Fibroblast of the aortic adventitia (primary cell): ENCODE data around the gene ST3GAL6. TPM values are rescaled to one million over a fixed set of nuclear protein-coding genes. Genes with fewer than 3 reads are reported as not detected.
"Not testable (repeated sequence)": the region's sequence is repeated elsewhere in the genome, so short reads cannot be mapped to it uniquely, and the experiment has no call there.

ENCODE experiments used
- DNase-seq: peaks from one replicate; pipeline ENCODE4 v3.0.0-alpha.2; 2010; ENCODE audit warnings: low read depth
- H3K4me3 ChIP-seq: 2 replicates; pipeline ENCODE4 v1.5.1; 2011; ENCODE audit warnings: low read depth, mild to moderate bottlenecking, control low read depth, low read length, moderate library complexity
- CTCF ChIP-seq: IDR thresholded peaks from 2 replicates; pipeline ENCODE4 v1.5.1; 2011; ENCODE audit warnings: mild to moderate bottlenecking, low read length, control low read depth, inconsistent platforms; ENCODE audit not compliant: insufficient read depth
- small RNA-seq: library from RNA; depleted of rRNA; stranded (forward); fragments of <200 nt; gene quantifications from one replicate; pipeline ENCODE3, GENCODE V24; 2012
- total RNA-seq: library from RNA; depleted of rRNA; stranded (reverse); fragments of >200 nt; gene quantifications from 2 replicates; pipeline ENCODE4 v1.2.3, GENCODE V29; 2012; ENCODE audit warnings: low replicate concordance

Gene ST3GAL6
- total RNA-seq, 1 donor = 2.3 TPM

GRCh38 chr3:98827221-98827920 is 64.2 kb downstream of the ST3GAL6 start:
- peak; percentile 80 for DNase-seq
- no peak overlapping the region for H3K4me3 ChIP-seq
- TF ChIP-seq CTCF = no peak

- no peak for TF ChIP-seq CTCF
- H3K4me3 ChIP-seq = no peak overlapping the region
- DNase-seq = no peak
Observed at GRCh38 chr3:98829246-98829832, 66.2 kb downstream of the ST3GAL6 start.

- DNase-seq, H3K4me3 ChIP-seq: not testable (repeated sequence)
Observed at GRCh38 chr3:98831060-98831459, 67.9 kb downstream of the ST3GAL6 start.

GRCh38 chr3:98839846-98840245 is 76.7 kb downstream of the ST3GAL6 start:
- DNase-seq = peak; percentile 53
- H3K4me3 ChIP-seq = no peak overlapping the region
- TF ChIP-seq CTCF = no peak

- H3K4me3 ChIP-seq = no peak overlapping the region
- peak; percentile 40 for DNase-seq
- TF ChIP-seq CTCF = no peak
Observed at GRCh38 chr3:98843266-98843959, 80.3 kb downstream of the ST3GAL6 start.

Small RNA genes within 50 kb of the gene (small RNA-seq; reads per million reads assigned to genes)
- gene RNU6-26P = not detected

Other genes with a start within 250 kb of the ST3GAL6 start
- 65.2 and 88.0 TPM in 2 replicates for gene CLDND1, start 240.4 kb upstream of the ST3GAL6 start, total RNA-seq
- not detected in 2 replicates for gene GPR15, start 231.4 kb upstream of the ST3GAL6 start, total RNA-seq
- gene CPOX, start 169.7 kb upstream of the ST3GAL6 start, total RNA-seq = 22.6 and 57.5 TPM in 2 replicates
- gene DCBLD2, start 138.4 kb downstream of the ST3GAL6 start, total RNA-seq = 124 and 370 TPM in 2 replicates